ENCODE results near the gene BAIAP2.

BAIAP2 gene

GRCh38 chr17:81034779-81035520, at the start of gene BAIAP2:
Gene BAIAP2 (plus strand): TSS chr17:81035151. CDS start chr17:81035255, 104 bp downstream.
- Histone ChIP-seq H3K27ac (peak within 1 kb of the TSS in 20 of 21 experiments; percentile 29 to 90 (median 68)), H3K4me3 (peak within 1 kb of the TSS; percentile 32 to 77 (median 61))

GRCh38 chr17:80986046-80986445, 48.9 kb upstream of the BAIAP2 start:
- H3K27ac ChIP-seq = no peak overlapping the region

DNA sequence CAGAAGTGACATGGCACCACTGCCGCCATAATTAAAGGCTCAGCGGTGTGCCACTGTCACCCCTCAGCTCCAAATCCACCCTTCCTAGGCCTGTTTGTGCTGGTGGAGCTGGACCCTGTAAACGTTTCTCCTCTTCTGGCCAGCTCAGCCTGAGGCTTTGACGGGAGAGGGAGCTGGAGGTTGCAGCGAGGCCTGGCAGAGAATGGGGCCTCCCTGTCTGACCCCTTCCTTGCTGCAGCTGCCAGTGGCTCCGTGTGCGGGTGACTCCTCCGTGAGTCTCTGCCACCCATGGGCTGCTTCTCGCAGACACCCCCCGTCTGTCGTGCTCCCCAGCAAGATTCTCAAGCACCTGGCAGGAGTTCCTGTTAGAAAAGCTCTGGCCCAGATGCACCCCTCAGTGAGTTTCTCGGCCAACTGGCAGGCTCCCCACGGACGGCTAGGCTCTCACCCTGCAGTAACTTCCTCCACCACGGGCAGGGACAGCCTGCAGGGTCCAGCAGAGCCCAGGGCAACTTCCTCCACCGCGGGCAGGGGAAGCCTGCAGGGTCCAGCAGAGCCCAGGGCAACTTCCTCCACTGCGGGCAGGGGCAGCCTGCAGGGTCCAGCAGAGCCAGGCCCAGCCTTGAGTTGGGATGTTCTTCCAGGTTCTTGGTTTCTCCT, 48.0 kb upstream of the BAIAP2 start:
- H3K27ac ChIP-seq = no peak overlapping the region
- H3K4me3 ChIP-seq = no peak overlapping the region

More at GRCh38 chr17:80986046-80986445, 48.9 kb upstream of the BAIAP2 start:
- no peak overlapping the region for H3K4me3 ChIP-seq

GRCh38 chr17:80987941-80988461, 47.0 kb upstream of the BAIAP2 start:
- H3K4me3 ChIP-seq = no peak overlapping the region
- peak overlapping the region in 2 of 21 experiments; percentile 8 to 57 for H3K27ac ChIP-seq

GRCh38 chr17:80989586-80989913, 45.4 kb upstream of the BAIAP2 start:
- Histone ChIP-seq H3K4me3 (no peak overlapping the region), H3K27ac (no peak overlapping the region)

DNA sequence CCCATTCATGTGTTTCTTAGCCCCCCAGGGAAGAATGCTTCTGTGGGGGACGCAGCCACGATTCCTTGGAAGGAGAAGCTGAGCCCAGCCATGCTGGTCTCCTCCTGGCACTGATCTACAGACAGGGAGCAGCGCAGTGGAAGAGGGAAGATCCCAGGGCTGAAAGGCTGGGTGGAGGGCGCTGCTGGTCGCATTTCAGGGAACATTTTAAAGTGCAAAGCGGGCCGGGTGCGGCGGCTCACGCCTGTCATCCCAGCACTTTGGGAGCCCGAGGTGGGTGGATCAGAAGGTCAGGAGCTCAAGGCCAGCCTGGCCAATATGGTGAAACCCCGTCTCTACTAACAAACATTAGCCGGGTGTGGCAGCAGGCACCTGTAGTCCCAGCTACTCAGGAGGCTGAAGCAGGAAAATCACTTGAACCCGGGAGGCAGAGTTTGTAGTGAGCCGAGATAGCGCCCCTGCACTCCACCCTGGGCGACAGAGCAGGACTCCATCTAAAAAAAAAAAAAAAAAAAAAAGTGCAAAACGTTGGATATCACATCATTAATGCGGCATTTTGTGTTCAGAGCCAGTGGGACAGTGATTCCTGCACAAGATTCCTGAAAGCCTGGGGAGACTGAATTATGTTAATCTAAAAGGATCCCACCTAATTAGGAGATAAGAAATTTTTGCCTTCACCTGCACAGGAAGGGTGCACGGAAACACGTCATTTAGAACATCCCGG, 43.9 kb upstream of the BAIAP2 start:
- Histone ChIP-seq H3K4me3 (peak overlapping the region; percentile 79 to 99 (median 97)), H3K27ac (peak overlapping the region; percentile 70 to 95 (median 84))

DNA sequence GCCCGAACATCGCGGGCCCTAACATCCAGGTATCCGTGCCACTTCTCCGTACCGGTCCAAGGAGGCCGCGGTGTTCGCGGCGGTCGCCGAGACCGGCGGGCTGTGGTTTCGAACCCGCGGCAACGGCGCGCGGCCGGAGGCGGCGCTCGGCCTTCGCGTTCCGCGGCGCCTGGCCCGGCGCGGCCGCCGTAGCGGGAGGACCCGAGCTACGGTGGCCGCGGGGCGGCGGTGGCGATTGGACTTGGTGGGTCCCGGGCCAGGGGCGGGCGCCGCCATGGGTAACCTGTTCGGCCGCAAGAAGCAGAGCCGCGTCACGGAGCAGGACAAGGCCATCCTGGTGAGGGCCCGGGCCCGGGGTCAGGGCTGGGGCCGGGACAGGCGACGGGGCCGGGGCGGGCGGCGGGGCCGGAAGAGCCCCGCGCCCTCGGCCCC, 43.3 kb upstream of the BAIAP2 start, which contains the start of gene CHMP6:
TSS of gene CHMP6 (plus strand) at position 197 of the 432 bp plus-strand sequence. CDS start at position 275, 78 bp downstream.
- H3K27ac ChIP-seq = peak within 1 kb of the TSS; percentile 70 to 95 (median 84)

GRCh38 chr17:80992077-80992947, 42.6 kb upstream of the BAIAP2 start:
- H3K27ac ChIP-seq = peak overlapping the region; percentile 70 to 95 (median 84)

More for the DNA sequence above, 43.3 kb upstream of the BAIAP2 start, which contains the start of gene CHMP6:
- H3K4me3 ChIP-seq = peak within 1 kb of the TSS; percentile 79 to 99 (median 97)

GRCh38 chr17:80992948-80993624, 41.9 kb upstream of the BAIAP2 start:
- Histone ChIP-seq H3K27ac (peak overlapping the region in 3 of 21 experiments; percentile 86 to 92 (median 87)), H3K4me3 (peak overlapping the region in 6 of 7 experiments; percentile 85 to 99 (median 97))

More at GRCh38 chr17:80992077-80992947, 42.6 kb upstream of the BAIAP2 start:
- H3K4me3 ChIP-seq = peak overlapping the region; percentile 79 to 99 (median 97)

- H3K4me3 ChIP-seq = no peak overlapping the region
Measured at GRCh38 chr17:80995131-80995530, 39.8 kb upstream of the BAIAP2 start.

DNA sequence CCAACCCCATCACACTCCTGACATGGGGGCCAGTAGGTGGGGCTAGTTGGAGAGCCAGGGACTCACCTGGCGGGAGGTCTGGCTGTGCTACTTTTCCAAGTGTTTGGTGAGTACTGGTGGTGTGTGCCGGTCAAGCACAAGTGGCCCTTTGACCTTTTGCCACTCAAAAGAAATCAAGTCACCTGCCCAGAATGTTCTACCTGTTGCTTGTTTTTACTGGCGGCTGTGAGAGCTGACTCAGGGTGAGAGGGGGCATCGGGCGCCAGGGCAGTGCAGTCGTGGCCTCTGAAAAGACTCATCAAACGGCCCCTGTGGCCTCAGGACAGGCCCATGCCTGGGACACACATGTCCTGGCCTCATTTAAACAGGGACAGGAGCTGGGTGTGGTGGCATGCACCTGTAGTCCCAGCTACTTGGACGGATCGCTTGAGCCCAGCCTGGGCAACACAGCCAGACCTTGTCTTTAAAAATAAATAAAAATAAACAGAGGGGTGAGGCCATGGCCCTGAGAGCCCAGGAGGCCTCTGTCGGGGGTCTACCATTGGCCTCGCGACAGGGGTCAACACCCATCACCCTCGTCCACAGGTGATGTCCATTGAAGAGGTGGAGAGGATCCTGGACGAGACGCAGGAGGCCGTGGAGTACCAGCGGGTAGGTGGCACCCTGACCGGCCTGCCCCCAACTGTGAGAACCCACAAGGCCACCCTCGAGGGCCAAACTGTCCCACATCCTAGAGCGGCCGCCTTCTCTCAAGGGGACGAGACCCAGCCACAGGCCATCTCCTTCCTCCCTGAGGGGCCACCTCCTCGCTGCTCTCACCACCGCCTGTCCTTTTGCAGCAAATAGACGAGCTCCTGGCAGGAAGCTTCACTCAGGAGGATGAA, 38.3 kb upstream of the BAIAP2 start:
- Histone ChIP-seq H3K4me3 (no peak overlapping the region), H3K27ac (no peak overlapping the region)

More at GRCh38 chr17:80995131-80995530, 39.8 kb upstream of the BAIAP2 start:
- no peak overlapping the region for H3K27ac ChIP-seq

GRCh38 chr17:80997424-80998117, 37.4 kb upstream of the BAIAP2 start:
- Histone ChIP-seq H3K27ac (no peak overlapping the region), H3K4me3 (no peak overlapping the region)

DNA sequence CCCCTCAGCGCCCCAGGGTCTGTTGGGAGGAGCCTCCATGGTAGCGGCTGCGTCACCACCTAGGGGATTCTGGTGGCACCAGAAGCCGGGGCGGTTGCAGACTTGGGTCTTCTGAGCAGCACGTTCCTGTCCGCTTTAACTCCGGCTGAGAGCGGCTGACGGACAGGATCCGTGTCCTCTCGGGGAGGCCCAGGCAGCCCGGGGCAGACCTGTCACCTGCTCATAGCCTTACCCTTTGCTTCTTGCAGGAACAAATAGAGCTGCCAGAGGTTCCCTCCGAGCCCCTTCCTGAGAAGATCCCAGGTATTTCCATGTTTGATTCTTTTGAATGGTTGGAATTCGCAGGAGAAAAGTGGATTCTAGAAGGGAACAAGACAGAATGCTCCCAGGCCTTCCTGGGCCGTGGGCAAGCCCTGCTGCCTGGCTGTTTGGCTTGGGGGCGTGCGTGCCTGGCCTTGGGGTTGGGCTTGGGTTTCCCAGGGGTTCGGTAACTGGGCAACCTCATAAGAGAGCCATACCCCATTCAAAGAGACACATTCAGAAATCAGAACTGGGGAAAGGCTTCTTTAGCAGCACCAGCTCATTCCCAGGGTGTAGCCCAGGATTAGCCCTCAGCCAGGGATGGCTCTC, 36.7 kb upstream of the BAIAP2 start:
- H3K27ac ChIP-seq = no peak overlapping the region
- H3K4me3 ChIP-seq = no peak overlapping the region

DNA sequence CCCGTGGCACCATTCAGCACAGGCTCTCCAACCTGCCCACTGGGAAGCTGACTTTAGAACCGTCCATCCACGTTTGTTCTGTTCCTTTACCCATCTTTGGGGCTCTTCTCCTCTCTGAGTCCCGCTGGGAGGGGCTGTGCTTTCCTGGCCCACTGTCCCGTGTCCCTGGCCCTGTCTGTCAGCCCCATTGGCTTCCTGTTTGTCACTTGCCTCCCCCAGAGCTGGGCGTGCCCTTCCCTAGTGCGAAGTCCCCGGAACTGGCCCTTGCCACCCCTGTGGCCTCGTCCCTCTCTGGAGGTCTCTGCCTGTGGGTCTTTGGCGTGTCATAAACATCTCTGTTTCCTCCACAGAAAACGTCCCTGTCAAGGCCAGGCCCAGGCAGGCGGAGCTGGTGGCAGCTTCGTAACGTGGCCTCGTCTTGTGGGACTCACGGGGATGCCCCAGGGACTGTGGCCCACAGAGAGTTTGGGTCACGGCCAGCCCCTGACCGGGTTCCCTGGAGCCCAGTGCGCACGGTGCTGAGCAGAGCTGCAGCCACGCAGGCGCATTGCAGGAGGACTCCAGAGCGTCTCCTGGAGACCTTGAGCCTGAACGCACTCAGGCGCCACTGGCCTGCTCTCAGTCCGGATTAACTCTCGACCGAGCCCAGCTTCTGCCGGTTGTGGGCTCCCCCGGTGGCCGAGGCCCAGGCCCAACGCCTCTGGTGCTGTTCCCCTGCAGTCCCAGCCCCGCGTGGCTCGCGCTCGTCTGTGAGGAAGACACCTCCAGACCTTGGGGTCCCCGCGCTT, 36.0 kb upstream of the BAIAP2 start:
- no peak overlapping the region for H3K4me3 ChIP-seq
- no peak overlapping the region for H3K27ac ChIP-seq

- Histone ChIP-seq H3K4me3 (no peak overlapping the region), H3K27ac (no peak overlapping the region)
Measured at GRCh38 chr17:80999536-81000333, 35.2 kb upstream of the BAIAP2 start.
